HUDEP-2 (cell line): ENCODE results near the gene THSD4.

ENCODE experiments used
- DNase-seq, 76 experiments: peaks; one replicate each; lab custom pipeline; 2025; ENCODE audit not compliant: unreplicated experiment in 76 of 76; lab: John Stamatoyannopoulos, UW

The THSD4 gene

DNA sequence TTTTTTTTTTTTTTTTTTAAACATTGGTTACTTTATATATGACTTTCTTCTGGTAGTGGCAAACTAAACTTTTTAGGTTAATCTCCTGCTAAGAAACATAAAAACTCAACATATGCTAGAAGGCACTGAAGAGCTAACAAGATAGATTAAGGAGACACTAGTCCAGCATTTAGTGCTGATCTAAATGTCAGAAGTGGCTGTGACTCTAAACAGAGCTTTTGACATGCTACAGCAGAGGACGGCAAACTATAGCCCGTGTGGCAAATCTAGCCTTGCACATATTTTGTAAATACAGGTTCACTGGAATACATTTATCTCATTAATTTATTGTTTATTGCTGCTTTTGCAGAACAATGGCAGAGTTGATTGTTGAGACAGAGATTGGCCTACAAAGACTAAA lies 715.7 kb downstream of the THSD4 start:
- no peak for DNase-seq
